Posterior vena cava (tissue), 2 donors: ENCODE results near the gene WDR89. TPM values are rescaled to one million over a fixed set of nuclear protein-coding genes. Genes with fewer than 3 reads are reported as not detected.
"Not testable (repeated sequence)": the region's sequence is repeated elsewhere in the genome, so short reads cannot be mapped to it uniquely, and the experiment has no call there.

Experiments
- DNase-seq: peaks from one replicate; pipeline ENCODE4 v3.0.0-alpha.2; 2020; ENCODE audit warnings: low spot score
- intact Hi-C, 2 donors: fragments of 100-400 bp; cut with DNase I; formaldehyde crosslinking; loops; one replicate each; pipeline versions ENCODE4 v1.14.1 to v1.14.2; 2022 to 2023
- long read RNA-seq, 2 donors: library from polyadenylated mRNA; unstranded; transcript quantifications; one replicate each; pipeline ENCODE4 v2.0.0, GENCODE V29; 2020 to 2021
- total RNA-seq, 2 donors: library from RNA; stranded (reverse); fragmentation: NEBNext Ultra II Directional; extraction: Animal tissue kit (Norgen Biotek cat#: 25700); gene quantifications; one replicate each; pipeline ENCODE4 v1.2.1, GENCODE V29; 2021
- donor health status: DM: yes; HTN: yes; CAD: no.
- donor health status: DM: yes; HTN: yes; CAD: no.

Gene WDR89, protein sequence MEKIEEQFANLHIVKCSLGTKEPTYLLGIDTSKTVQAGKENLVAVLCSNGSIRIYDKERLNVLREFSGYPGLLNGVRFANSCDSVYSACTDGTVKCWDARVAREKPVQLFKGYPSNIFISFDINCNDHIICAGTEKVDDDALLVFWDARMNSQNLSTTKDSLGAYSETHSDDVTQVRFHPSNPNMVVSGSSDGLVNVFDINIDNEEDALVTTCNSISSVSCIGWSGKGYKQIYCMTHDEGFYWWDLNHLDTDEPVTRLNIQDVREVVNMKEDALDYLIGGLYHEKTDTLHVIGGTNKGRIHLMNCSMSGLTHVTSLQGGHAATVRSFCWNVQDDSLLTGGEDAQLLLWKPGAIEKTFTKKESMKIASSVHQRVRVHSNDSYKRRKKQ
- total RNA-seq, result 10 to 100 TPM in 1 of 2 donors, 1 to 10 TPM in 1; 8.7 to 10.5 TPM
- long read RNA-seq, donor 1, partial matches to known transcripts, result 0 of 2 reads
- long read RNA-seq, donor 1, other reads (novel, unspliced or antisense), result 2 of 2 reads
- long read RNA-seq, donor 2, partial matches to known transcripts, result 2 of 13 reads
- long read RNA-seq, donor 2, other reads (novel, unspliced or antisense), result 8 of 13 reads

DNA sequence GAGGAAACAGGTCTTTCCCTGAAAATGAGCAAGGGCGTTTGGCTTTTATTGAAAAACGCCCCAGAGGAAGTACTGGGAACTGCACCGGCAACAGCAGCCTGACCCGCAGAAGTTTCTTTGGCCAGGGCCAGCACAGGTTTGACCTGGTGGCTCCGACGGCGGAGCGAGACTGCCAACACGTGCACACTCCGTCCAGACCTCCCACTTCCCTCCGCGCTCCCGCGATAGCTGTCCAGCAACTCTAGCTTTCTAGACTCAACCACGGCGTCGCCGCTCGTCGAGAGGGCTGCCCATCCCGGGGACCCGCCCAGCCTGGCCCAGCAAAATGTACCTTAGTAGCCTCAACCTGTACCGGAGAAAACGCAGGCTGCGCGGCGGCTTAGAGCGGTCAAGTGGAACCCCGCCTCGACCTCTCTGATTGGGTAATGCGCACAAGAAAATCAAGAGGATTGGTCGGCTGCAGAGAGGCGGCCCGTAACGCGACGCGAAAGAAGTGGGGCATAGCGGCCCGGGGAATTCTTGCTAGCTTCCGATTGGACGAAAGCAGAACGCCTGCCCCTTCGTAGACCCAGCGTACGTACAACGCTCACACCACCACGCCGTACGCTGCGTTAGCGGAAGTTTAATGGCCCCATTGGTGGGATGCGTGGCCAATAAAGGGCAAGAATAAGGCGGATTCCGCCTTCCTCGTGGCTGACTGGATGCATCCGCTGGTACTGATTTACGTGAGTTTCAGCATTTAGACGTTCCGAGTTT, at the start of gene WDR89:
Gene WDR89 (minus strand): TSS at position 399 of the 756 bp plus-strand sequence. CDS start 41,929 bp downstream, outside the sequence.
- DNase-seq, result peak; percentile 99
- intact Hi-C loops, result no loop called here

GRCh38 chr14:63689132-63689531, 47.5 kb upstream of the WDR89 start:
- DNase-seq, result no peak
- intact Hi-C loops, result no loop called here

DNA sequence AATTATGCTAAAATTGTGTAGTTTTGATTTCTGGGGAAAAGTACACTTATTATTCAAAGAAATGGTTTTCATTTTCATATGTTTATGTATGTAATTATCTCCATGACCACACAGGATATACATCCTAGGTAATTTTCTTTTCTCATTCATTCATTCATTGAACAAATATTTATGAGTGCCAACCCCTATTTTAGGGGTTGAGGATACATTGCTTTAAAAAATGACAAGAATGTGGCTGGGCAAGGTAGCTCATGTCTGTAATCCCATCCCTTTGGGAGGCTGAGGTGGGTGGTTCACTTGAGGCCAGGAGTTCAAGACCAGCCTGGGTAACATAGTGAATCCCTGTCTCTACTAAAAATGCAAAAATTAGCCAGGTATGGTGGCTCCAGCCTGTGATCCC, 45.3 kb upstream of the WDR89 start:
- DNase-seq, result no peak
- intact Hi-C loops, result no loop called here

DNA sequence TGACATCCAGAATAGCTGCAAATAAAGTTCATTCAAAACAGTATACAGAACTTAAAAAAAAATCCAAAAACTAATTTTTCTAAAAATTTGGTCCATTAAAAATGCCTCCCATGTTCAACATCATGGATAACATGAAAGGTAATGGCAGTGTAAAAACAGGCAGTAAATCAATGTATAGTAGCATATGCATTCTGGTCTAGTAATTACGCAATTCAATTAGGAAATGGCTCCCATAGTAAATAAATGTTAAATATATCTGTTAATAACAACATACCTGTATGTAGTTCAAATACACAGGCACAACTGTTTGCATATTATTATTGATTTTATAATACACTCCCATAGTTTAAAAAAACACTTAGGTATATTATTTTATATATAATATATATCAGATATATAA, 43.7 kb upstream of the WDR89 start:
- intact Hi-C loops, result no loop called here
- no peak for DNase-seq

DNA sequence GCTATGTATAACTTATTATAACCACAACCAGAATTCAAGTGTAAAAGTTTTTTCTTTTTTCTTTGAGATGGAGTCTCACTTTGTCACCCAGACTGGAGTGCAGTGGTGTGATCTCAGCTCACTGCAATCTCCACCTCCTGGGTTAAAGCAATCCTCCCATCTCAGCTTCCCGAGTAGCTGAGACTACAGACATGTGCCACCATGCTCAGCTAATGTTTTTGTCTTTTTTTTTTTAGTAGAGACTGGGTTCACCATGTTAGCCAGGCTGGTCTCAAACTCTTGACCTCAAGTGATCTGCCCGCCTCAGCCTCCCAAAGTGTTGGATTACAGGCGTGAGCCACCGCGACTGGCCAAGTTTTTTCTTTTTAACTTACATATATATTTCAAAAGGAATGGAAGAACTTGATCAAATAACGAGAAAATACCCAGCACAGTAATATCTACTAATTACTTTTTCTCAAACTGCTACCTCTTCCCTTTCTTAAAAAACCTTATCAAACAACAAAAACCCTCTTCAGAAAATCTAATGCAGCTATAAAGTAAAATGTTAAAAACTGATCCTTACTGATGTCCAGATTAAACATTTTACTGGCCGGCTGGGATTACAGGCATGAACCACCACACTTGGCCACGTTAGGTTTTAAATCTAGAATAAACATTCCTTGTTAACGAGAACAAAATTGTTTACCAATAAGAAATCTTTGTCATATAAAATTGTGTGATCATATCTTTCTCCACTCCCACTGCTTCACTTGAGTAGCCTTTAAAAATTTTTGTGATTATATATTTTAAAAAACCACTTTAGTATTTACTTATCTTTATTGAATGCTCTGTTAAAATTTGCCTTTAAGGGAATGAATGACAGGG, 41.3 kb upstream of the WDR89 start:
- intact Hi-C loops, result no loop called here
- no peak for DNase-seq

DNA sequence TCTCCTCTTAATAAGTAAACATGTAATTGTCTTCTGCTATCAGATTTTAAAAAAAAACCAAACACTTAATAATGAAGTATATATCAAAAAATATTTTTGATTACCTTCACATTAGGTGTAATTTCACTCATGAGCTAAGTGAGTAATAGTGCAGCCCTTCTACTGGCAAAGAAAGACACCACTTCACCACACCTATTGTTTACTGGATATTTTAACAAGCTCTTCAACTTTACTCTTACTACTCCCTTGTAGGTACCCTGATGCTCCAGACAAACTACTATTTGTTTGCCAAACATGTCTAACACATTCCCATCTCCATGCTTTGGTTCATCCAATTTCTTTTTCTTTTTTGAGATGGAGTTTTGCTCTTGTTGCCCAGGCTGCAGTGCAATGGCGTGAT, 36.9 kb upstream of the WDR89 start:
- intact Hi-C loops, result no loop called here
- no peak for DNase-seq

DNA sequence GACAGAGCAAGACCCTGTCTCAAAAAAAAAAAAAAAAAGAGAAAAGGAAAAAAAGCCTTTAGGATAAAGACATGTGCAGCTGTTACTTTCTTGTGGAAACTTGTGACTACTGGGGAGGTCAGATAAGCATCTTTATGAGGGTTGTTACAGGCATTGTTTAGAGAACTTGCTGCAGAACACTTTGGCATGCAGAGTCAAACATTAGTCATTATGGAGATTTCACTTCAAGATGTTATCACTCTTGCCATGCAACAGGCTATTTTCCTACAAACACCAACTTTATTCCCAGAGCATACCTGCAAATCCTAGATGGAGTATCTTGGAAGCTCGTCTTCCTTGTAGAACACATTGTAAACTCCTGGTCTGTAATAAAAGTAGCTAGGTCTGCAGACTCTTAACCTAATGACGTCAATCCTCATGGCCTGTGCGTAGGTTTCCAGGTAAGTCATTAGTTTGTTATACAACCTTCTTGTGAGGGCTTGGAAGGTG, 36.3 kb upstream of the WDR89 start:
- no peak for DNase-seq
- intact Hi-C loops, result no loop called here

DNA sequence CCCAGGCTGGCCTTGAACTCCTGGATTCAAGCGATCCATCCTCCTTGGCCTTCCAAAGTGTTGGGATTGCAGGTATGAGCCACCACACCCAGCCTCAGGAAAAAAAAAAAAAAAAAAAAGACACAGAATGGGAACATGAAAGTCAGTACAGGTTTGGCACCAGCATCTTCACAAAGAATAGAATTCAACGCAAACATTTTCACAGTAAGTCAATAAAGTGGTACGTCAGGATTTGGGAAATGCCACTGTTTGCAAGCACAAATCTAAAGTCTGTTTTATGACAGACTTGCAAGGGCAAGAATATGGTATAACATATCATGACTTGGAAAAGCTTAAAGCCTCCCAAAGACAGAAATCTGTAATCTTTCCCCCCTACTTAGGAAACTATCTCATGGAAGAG, 34.9 kb upstream of the WDR89 start:
- intact Hi-C loops, result no loop called here

DNA sequence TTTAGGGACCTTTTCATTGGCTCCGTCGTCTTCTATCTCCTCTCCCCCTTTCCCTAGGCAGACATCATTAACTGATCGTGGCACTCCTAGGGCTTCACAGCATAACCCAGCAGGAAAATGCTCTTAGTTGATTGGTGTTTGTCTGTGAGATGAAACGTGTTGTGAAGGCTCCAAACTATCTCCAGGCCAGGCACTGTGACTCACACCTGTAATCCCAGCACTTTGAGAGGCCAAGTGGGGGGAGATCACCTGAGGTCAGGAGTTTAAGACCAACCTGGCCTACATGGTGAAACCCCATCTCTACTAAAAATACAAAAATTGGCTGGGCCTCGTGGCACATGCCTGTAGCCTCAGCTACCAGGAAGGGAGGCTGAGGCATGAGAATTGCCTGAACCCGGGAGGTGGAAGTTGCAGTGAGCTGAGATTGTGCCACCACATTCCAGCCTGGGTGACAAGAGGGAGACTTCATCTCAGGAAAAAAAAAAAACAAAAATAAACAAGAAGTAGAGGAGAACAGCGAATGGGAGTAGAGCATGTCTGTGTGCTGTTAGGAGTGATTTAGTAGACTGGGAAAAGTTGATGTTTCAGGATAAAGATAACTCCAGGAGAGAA, 32.3 kb upstream of the WDR89 start:
- intact Hi-C loops, result no loop called here
- DNase-seq, result no peak

More for the DNA sequence above, 34.9 kb upstream of the WDR89 start:
- DNase-seq, result no peak

DNA sequence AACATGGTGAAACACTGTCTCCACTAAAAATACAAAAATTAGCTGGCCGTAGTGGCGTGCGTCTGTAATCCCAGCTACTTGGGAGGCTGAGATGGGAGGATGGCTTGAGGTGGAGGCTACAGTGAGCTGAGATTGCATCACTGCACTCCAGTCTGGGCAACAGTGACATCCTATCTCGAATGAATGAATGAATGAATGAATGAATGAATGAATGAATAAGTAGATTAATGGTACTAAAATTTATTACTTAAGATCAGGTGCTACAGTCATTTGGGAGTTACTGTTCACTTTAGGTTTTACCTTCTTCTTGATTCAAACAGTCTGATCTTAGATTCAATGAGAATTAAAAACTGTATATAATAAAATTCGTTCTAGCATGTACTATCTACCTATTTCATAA, 31.6 kb upstream of the WDR89 start:
- intact Hi-C loops, result no loop called here

GRCh38 chr14:63672417-63673180, 30.9 kb upstream of the WDR89 start:
- no peak for DNase-seq
- intact Hi-C loops, result no loop called here

More for the DNA sequence above, 31.6 kb upstream of the WDR89 start:
- no peak for DNase-seq

DNA sequence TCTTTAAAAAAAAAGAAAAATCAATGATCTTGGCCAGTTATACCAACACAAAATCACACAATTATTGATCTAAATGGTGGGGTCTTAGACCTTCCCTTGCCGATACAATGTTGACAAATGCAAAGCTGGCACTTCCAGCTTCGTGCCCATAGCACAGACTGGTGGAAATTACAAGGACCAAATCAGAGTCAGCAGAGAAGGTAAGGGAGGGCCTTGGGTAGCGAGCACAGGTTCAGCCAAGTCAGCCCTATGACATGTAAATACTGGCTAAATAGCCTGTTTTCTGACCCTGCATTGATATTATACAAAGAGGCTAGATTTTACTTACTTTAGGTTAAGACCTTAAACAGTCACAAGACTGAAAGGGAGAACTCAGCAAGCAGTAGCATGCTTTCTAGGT, 30.3 kb upstream of the WDR89 start:
- intact Hi-C loops, result no loop called here

GRCh38 chr14:63670692-63671091, 29.0 kb upstream of the WDR89 start:
- intact Hi-C loops, result no loop called here
- DNase-seq, result no peak

More for the DNA sequence above, 30.3 kb upstream of the WDR89 start:
- DNase-seq, result no peak

DNA sequence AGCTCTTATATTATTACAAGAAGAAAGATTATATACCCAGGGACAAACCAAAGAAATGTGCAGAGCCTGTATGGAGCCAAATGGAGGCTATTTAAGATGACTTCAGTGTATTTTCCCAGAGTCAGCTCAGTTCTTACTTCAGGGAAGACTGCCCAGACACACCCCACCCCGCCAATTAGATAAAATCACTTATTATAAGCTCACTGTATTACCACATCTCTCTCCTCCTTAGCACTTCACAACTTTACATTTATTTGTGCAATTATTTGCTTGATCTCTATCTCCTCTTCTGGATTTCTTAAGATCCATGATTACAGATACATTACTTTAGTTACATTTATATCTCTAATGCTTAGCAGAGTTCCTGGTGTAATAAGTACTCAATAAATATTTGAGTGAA, 24.7 kb upstream of the WDR89 start:
- no peak for DNase-seq
- intact Hi-C loops, result loop anchor here in 1 of 2 donors (10.0 kb wide), 1 partner anchor 1902 kb away; the partner anchor contains the start of gene SNAPC1

DNA sequence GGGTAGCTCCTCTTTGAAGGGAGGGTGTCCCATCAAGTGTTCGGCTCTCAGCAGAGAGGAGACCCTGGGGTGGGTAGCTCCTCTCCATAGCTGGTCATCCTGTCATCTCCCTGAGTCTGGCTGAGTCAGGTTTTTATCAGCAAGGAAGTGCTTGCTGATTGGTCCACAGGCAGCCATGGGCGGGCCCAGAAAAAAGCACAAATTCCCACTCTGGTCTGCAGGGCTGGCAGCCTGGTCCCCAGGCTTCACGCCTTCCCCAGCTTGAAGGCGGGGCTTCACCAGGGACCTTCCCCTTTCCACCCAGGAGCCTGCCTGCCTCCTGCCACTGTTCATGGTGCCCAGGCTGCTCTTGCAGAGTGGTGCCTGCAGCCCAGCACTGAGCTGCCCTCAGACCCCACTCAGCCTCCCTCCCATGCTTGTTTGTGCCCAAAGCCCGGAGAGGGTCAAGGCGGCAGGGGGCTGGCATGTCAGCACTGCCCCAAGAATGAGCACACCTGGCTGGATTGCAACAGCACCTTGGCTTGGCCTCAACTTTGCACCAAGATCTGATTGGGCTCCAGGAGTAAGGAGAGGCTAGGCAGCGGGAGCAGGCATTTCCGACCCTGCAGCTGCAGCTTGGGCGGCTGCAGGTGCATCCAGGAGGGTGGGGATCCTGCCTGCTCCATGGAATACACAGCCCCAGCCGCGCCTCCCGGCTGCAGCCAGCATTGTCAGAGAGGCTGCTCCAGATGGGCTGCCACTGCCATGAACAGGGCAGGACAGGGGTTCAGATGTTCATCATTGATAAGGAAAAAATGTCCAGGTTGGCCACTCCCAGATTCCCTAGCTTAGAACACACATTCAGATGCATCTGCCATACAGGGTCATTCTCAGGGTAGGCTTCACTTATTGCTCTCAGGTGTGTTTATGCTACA, 22.0 kb upstream of the WDR89 start:
- no peak for DNase-seq
- intact Hi-C loops, result loop anchor here in 1 of 2 donors (10.0 kb wide), 1 partner anchor 1899 kb away; the partner anchor contains the start of gene SNAPC1

DNA sequence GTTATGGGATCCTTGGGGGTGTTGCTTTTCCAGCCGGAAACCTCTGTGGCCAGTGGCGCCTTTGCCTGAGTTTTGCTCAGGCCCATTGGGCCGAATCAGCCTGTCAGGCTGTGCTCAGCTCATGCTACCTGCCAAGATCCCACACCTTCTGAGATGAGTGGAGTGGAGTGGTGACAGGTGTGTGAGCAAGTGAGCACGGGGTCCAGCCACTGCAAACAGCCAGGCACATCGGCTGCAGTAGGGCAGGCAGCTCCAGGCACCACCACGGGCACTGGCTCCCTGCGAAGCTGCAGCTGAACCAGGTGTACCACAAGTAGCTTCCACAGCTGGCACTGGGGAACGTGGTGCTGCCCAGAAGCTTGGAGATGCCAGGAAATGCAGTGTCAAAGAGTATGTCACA, 21.1 kb upstream of the WDR89 start:
- no peak for DNase-seq
- intact Hi-C loops, result loop anchor here in 1 of 2 donors (10.0 kb wide), 1 partner anchor 1898 kb away; the partner anchor contains the start of gene SNAPC1

DNA sequence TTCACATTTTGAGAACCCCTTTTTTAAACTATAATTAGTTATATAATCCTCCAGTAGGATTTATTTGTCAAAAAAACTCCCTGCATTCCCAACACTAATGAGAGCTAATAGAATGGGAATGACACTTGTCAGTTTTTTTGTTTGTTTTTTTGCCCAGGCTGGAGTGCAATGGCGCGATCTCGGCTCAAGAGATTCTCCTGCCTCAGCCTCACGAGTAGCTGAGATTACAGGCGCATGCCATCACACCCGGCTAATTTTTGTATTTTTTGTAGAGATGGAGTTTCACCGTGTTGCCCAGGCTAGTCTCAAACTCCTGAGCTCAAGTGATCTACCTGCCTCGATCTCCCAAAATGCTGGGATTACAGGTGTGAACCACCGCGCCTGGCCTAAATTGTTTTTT, 20.2 kb upstream of the WDR89 start:
- DNase-seq, result not testable (repeated sequence)
- intact Hi-C loops, result loop anchor here in 1 of 2 donors (10.0 kb wide), 1 partner anchor 1897 kb away; the partner anchor contains the start of gene SNAPC1
